Body of pancreas (tissue), 4 donors: ENCODE data around the gene CLEC2A. TPM values are rescaled to one million over a fixed set of nuclear protein-coding genes. Genes with fewer than 3 reads are reported as not detected.

Source experiments
- ATAC-seq: fragments of 150-250 bp; one replicate; pipeline ENCODE4 v1.9.1; 2016
- DNase-seq, 4 donors: peaks; one replicate each; pipeline ENCODE4 v3.0.0-alpha.2; 2019
- H3K27ac ChIP-seq, 4 donors: fragments of 200-600 bp; sonication (generic); 1 replicate in 3 of 4; 2 replicates in 1 of 4; pipeline versions ENCODE4 v1.5.1 to v1.6.1; 2016 to 2019; ENCODE audit warnings: mild to moderate bottlenecking in 1 of 4, mixed read lengths in 1 of 4, moderate library complexity in 1 of 4
- H3K27me3 ChIP-seq, 2 donors: fragments of 200-600 bp; sonication (generic); one replicate each; pipeline ENCODE4 v1.6.0; 2016; ENCODE audit warnings: mild to moderate bottlenecking in 1 of 2
- H3K36me3 ChIP-seq, 2 donors: fragments of 200-600 bp; sonication (generic); replicated peaks in 1 of 2; 2 replicates each; pipeline ENCODE4 v1.5.1; 2016; ENCODE audit warnings: low read depth in 2 of 2; ENCODE audit not compliant: insufficient read depth in 1 of 2
- H3K4me1 ChIP-seq: fragments of 200-600 bp; sonication (generic); one replicate; pipeline ENCODE4 v1.6.0; 2016
- H3K4me3 ChIP-seq, 2 donors: fragments of 200-600 bp; sonication (generic); 1 replicate in 1 of 2; 2 replicates in 1 of 2; pipeline ENCODE4 v1.5.1; 2016 to 2019
- H3K9me3 ChIP-seq, 3 donors: fragments of 200-600 bp; sonication (generic); 1 replicate in 2 of 3; 2 replicates in 1 of 3; pipeline ENCODE4 v1.5.1; 2016
- POLR2A ChIP-seq, 3 donors: fragments of 450-650 bp; IDR thresholded peaks; one replicate each; pipeline ENCODE4 v1.6.1; 2016; ENCODE audit warnings: antibody characterized with exemption in 3 of 3, mild to moderate bottlenecking in 2 of 3
- WGBS, 2 donors: methylation state at CpG; one replicate each; pipeline ENCODE4 v1.1.5; 2017; 5-methylcytosine and 5-hydroxymethylcytosine counted together
- intact Hi-C: fragments of 100-400 bp; cut with DNase I; formaldehyde crosslinking; loops from one replicate; pipeline ENCODE4 v1.15.1; 2023
- total RNA-seq, 2 donors: library from RNA; depleted of rRNA; stranded (reverse); fragments of >200 nt; gene quantifications; one replicate each; pipeline ENCODE4 v1.1.0, GENCODE V29; 2016
- TF ChIP-seq, protein P1 (sequence below), 7 experiments: fragments of 450-650 bp in 4 of 7; fragments of 200-600 bp in 3 of 7; sonication (generic) in 3 of 7; IDR thresholded peaks; one replicate each; pipeline ENCODE4 v1.5.1; 2016 to 2019; ENCODE audit warnings: antibody characterized with exemption in 7 of 7

Gene CLEC2A
- total RNA-seq, 2 donors from 2014 or later, result not detected

GRCh38 chr12:9869307-9870161 is 62.6 kb downstream of the CLEC2A start, which contains the start of gene CLEC2B:
TSS of gene CLEC2B (minus strand) at chr12:9869354.
- H3K9me3 ChIP-seq, result no peaks in the 10 kb centered on the region
- DNase-seq (peak in 1 of 4 donors; percentile 13), ATAC-seq (peak; percentile 72)
- WGBS, 2 donors, result 11% methylated on average over 11 of the region's 11 CpGs
- no peaks in the 10 kb centered on the region for H3K27me3 ChIP-seq
- H3K4me1 ChIP-seq, result no peaks in the 10 kb centered on the region
- no peaks in the 10 kb centered on the region for H3K36me3 ChIP-seq
- H3K27ac ChIP-seq, result peak within 1 kb of the TSS in 3 of 4 donors; percentile 11 to 64 (median 51)
- intact Hi-C loops, result no loop called here
- TF ChIP-seq, protein P1, sequence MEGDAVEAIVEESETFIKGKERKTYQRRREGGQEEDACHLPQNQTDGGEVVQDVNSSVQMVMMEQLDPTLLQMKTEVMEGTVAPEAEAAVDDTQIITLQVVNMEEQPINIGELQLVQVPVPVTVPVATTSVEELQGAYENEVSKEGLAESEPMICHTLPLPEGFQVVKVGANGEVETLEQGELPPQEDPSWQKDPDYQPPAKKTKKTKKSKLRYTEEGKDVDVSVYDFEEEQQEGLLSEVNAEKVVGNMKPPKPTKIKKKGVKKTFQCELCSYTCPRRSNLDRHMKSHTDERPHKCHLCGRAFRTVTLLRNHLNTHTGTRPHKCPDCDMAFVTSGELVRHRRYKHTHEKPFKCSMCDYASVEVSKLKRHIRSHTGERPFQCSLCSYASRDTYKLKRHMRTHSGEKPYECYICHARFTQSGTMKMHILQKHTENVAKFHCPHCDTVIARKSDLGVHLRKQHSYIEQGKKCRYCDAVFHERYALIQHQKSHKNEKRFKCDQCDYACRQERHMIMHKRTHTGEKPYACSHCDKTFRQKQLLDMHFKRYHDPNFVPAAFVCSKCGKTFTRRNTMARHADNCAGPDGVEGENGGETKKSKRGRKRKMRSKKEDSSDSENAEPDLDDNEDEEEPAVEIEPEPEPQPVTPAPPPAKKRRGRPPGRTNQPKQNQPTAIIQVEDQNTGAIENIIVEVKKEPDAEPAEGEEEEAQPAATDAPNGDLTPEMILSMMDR (IDR thresholded peaks at IDR 0.05), result no peak
- TF ChIP-seq POLR2A (IDR thresholded peaks at IDR 0.05), result peak in 1 of 3 donors; percentile 47
- peak within 1 kb of the TSS in 1 of 2 donors; percentile 0 for H3K4me3 ChIP-seq

GRCh38 chr12:9868951-9869306 is 63.2 kb downstream of the CLEC2A start:
- Histone ChIP-seq H3K4me1 (no peaks in the 10 kb centered on the region), H3K36me3 (no peaks in the 10 kb centered on the region), H3K9me3 (no peaks in the 10 kb centered on the region), H3K27me3 (no peaks in the 10 kb centered on the region), H3K4me3 (peak overlapping the region in 1 of 2 donors; percentile 0), H3K27ac (peak overlapping the region in 1 of 4 donors; percentile 64)
- ATAC-seq, result no peak
- WGBS, 2 donors, result 37 to 40% methylated on average over 4 of the region's 4 CpGs
- intact Hi-C loops, result no loop called here
- no peak for DNase-seq
- TF ChIP-seq, protein P1 (IDR thresholded peaks at IDR 0.05), result no peak
- TF ChIP-seq POLR2A (IDR thresholded peaks at IDR 0.05), result no peak

GRCh38 chr12:9868311-9868801 is 63.8 kb downstream of the CLEC2A start:
- no peak for DNase-seq
- intact Hi-C loops, result no loop called here
- TF ChIP-seq, protein P1 (IDR thresholded peaks at IDR 0.05), result no peak
- TF ChIP-seq POLR2A (IDR thresholded peaks at IDR 0.05), result no peak
- Histone ChIP-seq H3K27ac (peak overlapping the region in 1 of 4 donors; percentile 64), H3K36me3 (no peaks in the 10 kb centered on the region), H3K4me1 (no peaks in the 10 kb centered on the region), H3K27me3 (no peaks in the 10 kb centered on the region), H3K9me3 (no peaks in the 10 kb centered on the region), H3K4me3 (no peak overlapping the region)
- ATAC-seq, result no peak
- WGBS, 2 donors, result 53 to 79% methylated on average over 11 of the region's 11 CpGs

DNA sequence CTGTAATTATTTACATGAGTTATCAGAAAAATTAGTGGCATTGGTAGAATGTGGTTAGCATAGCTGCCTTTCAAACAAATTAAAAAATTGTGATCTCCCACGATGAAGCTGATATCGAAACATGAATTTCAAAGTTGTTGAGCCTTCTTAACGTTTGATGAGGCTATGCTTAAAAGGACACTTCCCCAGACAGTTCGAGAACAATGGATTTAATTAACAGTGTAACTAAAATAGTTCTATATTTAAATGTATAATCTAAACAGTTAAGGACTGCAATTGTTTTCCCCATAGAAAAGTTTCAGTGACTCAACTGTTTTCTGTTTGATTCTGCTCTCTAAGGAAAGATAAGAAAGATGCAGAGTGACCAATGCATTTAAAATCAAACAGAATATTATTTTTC is 64.6 kb downstream of the CLEC2A start:
- no peak for DNase-seq
- TF ChIP-seq, protein P1 (IDR thresholded peaks at IDR 0.05), result no peak
- TF ChIP-seq POLR2A (IDR thresholded peaks at IDR 0.05), result no peak
- Histone ChIP-seq H3K9me3 (no peaks in the 10 kb centered on the region), H3K27ac (no peak overlapping the region), H3K36me3 (no peaks in the 10 kb centered on the region), H3K4me1 (no peaks in the 10 kb centered on the region), H3K27me3 (no peaks in the 10 kb centered on the region), H3K4me3 (no peak overlapping the region)
- ATAC-seq, result no peak
- intact Hi-C loops, result no loop called here
- 52% methylated on average over 4 of the region's 4 CpGs for WGBS, 2 donors
